H9 (cell line): ENCODE measurements around the gene MGMT. TPM values are rescaled to one million over a fixed set of nuclear protein-coding genes. Genes with fewer than 3 reads are reported as not detected.

ENCODE experiments used
- DNase-seq: peaks from one replicate; pipeline ENCODE4 v3.0.0-alpha.2; 2017
- H2AFZ ChIP-seq: one replicate; pipeline ENCODE4 v1.6.1; 2013; ENCODE audit warnings: mild to moderate bottlenecking, low read length, control low read depth, moderate library complexity
- H2AK5ac ChIP-seq: 2 replicates; pipeline ENCODE4 v1.6.1; 2013; ENCODE audit warnings: low read length, control low read depth, mixed read lengths; ENCODE audit not compliant: insufficient read length
- H2BK120ac ChIP-seq: one replicate; pipeline ENCODE4 v1.6.1; 2013; ENCODE audit warnings: low read depth, mild to moderate bottlenecking, low read length, control low read depth, inconsistent platforms; ENCODE audit not compliant: poor library complexity, severe bottlenecking
- H2BK12ac ChIP-seq: 2 replicates; pipeline ENCODE4 v1.6.1; 2013; ENCODE audit warnings: low read length, control low read depth, mixed read lengths, low read depth; ENCODE audit not compliant: insufficient read length
- H2BK15ac ChIP-seq: 2 replicates; pipeline ENCODE4 v1.6.1; 2013; ENCODE audit warnings: low read depth, low read length, control low read depth
- H2BK20ac ChIP-seq: one replicate; pipeline ENCODE4 v1.6.1; 2013; ENCODE audit warnings: low read depth, mild to moderate bottlenecking, low read length, control low read depth, inconsistent platforms; ENCODE audit not compliant: poor library complexity, severe bottlenecking
- H2BK5ac ChIP-seq: 2 replicates; pipeline ENCODE4 v1.6.1; 2013; ENCODE audit warnings: low read length, control low read depth, mixed read lengths; ENCODE audit not compliant: insufficient read length
- H3K14ac ChIP-seq: 2 replicates; pipeline ENCODE4 v1.6.1; 2013; ENCODE audit warnings: low read length, control low read depth; ENCODE audit not compliant: insufficient read depth
- H3K18ac ChIP-seq: 2 replicates; pipeline ENCODE4 v1.6.1; 2013; ENCODE audit warnings: low read depth, mild to moderate bottlenecking, mixed read lengths, low read length, control low read depth; ENCODE audit not compliant: insufficient read length
- H3K23ac ChIP-seq: 2 replicates; pipeline ENCODE4 v1.6.1; 2013; ENCODE audit warnings: low read length, control low read depth, mixed read lengths, low read depth; ENCODE audit not compliant: insufficient read length
- H3K23me2 ChIP-seq: 2 replicates; pipeline ENCODE4 v1.6.1; 2013; ENCODE audit warnings: low read depth, mild to moderate bottlenecking, mixed read lengths, low read length, control low read depth; ENCODE audit not compliant: insufficient read length, poor library complexity, severe bottlenecking
- H3K27ac ChIP-seq: 2 replicates; pipeline ENCODE4 v1.5.1; 2013; ENCODE audit warnings: low read length, control low read depth, mixed read lengths, low read depth; ENCODE audit not compliant: insufficient read length
- H3K27me3 ChIP-seq: 2 replicates; pipeline ENCODE4 v1.6.1; 2013; ENCODE audit warnings: low read length, control low read depth, inconsistent platforms; ENCODE audit not compliant: insufficient read depth
- H3K4ac ChIP-seq: 2 replicates; pipeline ENCODE4 v1.6.1; 2013; ENCODE audit warnings: low read depth, mild to moderate bottlenecking, control low read depth, inconsistent platforms, low read length, moderate library complexity
- H3K4me1 ChIP-seq: 2 replicates; pipeline ENCODE4 v1.6.1; 2013; ENCODE audit warnings: low read length, control low read depth, inconsistent platforms; ENCODE audit not compliant: insufficient read depth
- H3K4me2 ChIP-seq: 2 replicates; pipeline ENCODE4 v1.6.1; 2013; ENCODE audit warnings: low read length, control low read depth, mixed read lengths; ENCODE audit not compliant: insufficient read length, insufficient read depth
- H3K56ac ChIP-seq: 2 replicates; pipeline ENCODE4 v1.6.1; 2013; ENCODE audit warnings: low read depth, mild to moderate bottlenecking, mixed read lengths, low read length, control low read depth; ENCODE audit not compliant: insufficient read length
- H3K79me1 ChIP-seq: 2 replicates; pipeline ENCODE4 v1.6.1; 2013; ENCODE audit warnings: low read depth, mild to moderate bottlenecking, moderate library complexity, low read length, control low read depth, inconsistent platforms; ENCODE audit not compliant: insufficient read depth, poor library complexity, severe bottlenecking
- H3K79me2 ChIP-seq: 2 replicates; pipeline ENCODE4 v1.6.1; 2013; ENCODE audit warnings: low read length, control low read depth, inconsistent platforms; ENCODE audit not compliant: insufficient read depth
- H3K9ac ChIP-seq: 2 replicates; pipeline ENCODE4 v1.6.1; 2013; ENCODE audit warnings: low read length, control low read depth, mixed read lengths; ENCODE audit not compliant: insufficient read length; ENCODE audit errors: extremely low read depth
- H3K9me3 ChIP-seq: one replicate; pipeline ENCODE4 v1.6.1; 2013; ENCODE audit warnings: low read depth, low read length, inconsistent platforms; ENCODE audit not compliant: control insufficient read depth
- H3T11ph ChIP-seq: one replicate; pipeline ENCODE4 v1.6.1; 2013; ENCODE audit warnings: mild to moderate bottlenecking, low read length, control low read depth, inconsistent platforms
- H4K20me1 ChIP-seq: one replicate; pipeline ENCODE4 v1.6.1; 2013; ENCODE audit not compliant: control insufficient read depth, insufficient read length, insufficient read depth
- H4K5ac ChIP-seq: 2 replicates; pipeline ENCODE4 v1.6.1; 2013; ENCODE audit warnings: low read depth, mild to moderate bottlenecking, mixed read lengths, low read length, control low read depth; ENCODE audit not compliant: insufficient read length
- H4K8ac ChIP-seq: replicated peaks from 2 replicates; pipeline ENCODE4 v1.6.1; 2013; ENCODE audit warnings: low read length, control low read depth, mixed read lengths, low read depth; ENCODE audit not compliant: insufficient read length
- H4K91ac ChIP-seq: 2 replicates; pipeline ENCODE4 v1.6.1; 2013; ENCODE audit warnings: low read depth, mild to moderate bottlenecking, moderate library complexity, mixed read lengths, low read length, control low read depth; ENCODE audit not compliant: insufficient read length
- H3K27ac Mint-ChIP-seq, 3 experiments: 2 replicates in 2 of 3; 3 replicates in 1 of 3; pipeline ENCODE4 v1.8.0; 2020 to 2021; ENCODE audit warnings: mixed read lengths in 3 of 3, mild to moderate bottlenecking in 1 of 3, moderate library complexity in 1 of 3
- H3K27me3 Mint-ChIP-seq: 2 replicates; pipeline ENCODE4 v1.8.0; 2021; ENCODE audit warnings: low read depth, mild to moderate bottlenecking, moderate library complexity, mixed read lengths
- H3K36me3 Mint-ChIP-seq, 3 experiments: 2 replicates in 2 of 3; 3 replicates in 1 of 3; pipeline ENCODE4 v1.8.0; 2020 to 2021; ENCODE audit warnings: low read depth in 3 of 3, mixed read lengths in 3 of 3; ENCODE audit not compliant: insufficient read depth in 1 of 3
- H3K4me1 Mint-ChIP-seq, 2 experiments: 2 replicates each; pipeline ENCODE4 v1.8.0; 2020; ENCODE audit warnings: mixed read lengths in 2 of 2
- H3K4me3 Mint-ChIP-seq, 2 experiments: 2 replicates in 1 of 2; 3 replicates in 1 of 2; pipeline ENCODE4 v1.8.0; 2020 to 2021; ENCODE audit warnings: mild to moderate bottlenecking in 2 of 2, mixed read lengths in 2 of 2, moderate library complexity in 1 of 2
- H3K9me3 Mint-ChIP-seq, 2 experiments: 2 replicates in 1 of 2; 3 replicates in 1 of 2; pipeline ENCODE4 v1.8.0; 2020; ENCODE audit warnings: mild to moderate bottlenecking in 2 of 2, mixed read lengths in 2 of 2, moderate library complexity in 1 of 2
- CTCF ChIP-seq: fragments of 200-600 bp; sonication (generic); conservative IDR thresholded peaks from 3 replicates; pipeline ENCODE4 v1.8.0; 2021; ENCODE audit warnings: antibody characterized with exemption, mild to moderate bottlenecking
- WGBS: extraction: QIAGEN DNeasy Blood & Tissue Kit; methylation state at CpG from one replicate; pipeline ENCODE4 v1.1.7; 2013; ENCODE audit warnings: missing lambda C conversion rate, low lambda C conversion rate, mixed read lengths; ENCODE audit not compliant: insufficient read length; ENCODE audit errors: extremely low coverage; 5-methylcytosine and 5-hydroxymethylcytosine counted together
- total RNA-seq: library from RNA; stranded (reverse); gene quantifications from 2 replicates; pipeline ENCODE4 v1.2.1, GENCODE V29; 2021

Gene MGMT
- total RNA-seq, 1 experiment from 2014 or later, result 18.4 TPM

GRCh38 chr10:129553928-129554327, 86.9 kb downstream of the MGMT start:
- no CpG with 5 or more reads among the region's 11 CpGs for WGBS

More at GRCh38 chr10:129553928-129554327, 86.9 kb downstream of the MGMT start:
- no peak overlapping the region for H3K23ac ChIP-seq
- H3K9me3 Mint-ChIP-seq, result no peaks in the 10 kb centered on the region
- no peak overlapping the region for H2BK120ac ChIP-seq
- no peak overlapping the region for H3K4ac ChIP-seq
- H4K91ac ChIP-seq, result no peak overlapping the region
- H3K79me1 ChIP-seq, result no peaks in the 10 kb centered on the region
- H3K9ac ChIP-seq, result no peak overlapping the region
- no peak overlapping the region for H3K27ac ChIP-seq
- TF ChIP-seq CTCF, result no peak
- no peak overlapping the region for H4K8ac ChIP-seq
- H2AFZ ChIP-seq, result no peak overlapping the region
- H3T11ph ChIP-seq, result no peak overlapping the region
- H3K4me2 ChIP-seq, result no peak overlapping the region
- H4K5ac ChIP-seq, result no peak overlapping the region
- no peak overlapping the region for H3K56ac ChIP-seq
- H3K27me3 Mint-ChIP-seq, result no peaks in the 10 kb centered on the region
- H3K36me3 Mint-ChIP-seq, result no peaks in the 10 kb centered on the region; a peak in 1 of 7 replicates
- H2BK5ac ChIP-seq, result no peak overlapping the region
- H2BK15ac ChIP-seq, result no peak overlapping the region
- peaks cover 0 to 4% of the 10 kb centered on the region in 2 experiments; a peak in 1 of 4 replicates for H3K4me1 Mint-ChIP-seq
- H3K14ac ChIP-seq, result no peak overlapping the region
- no peak for DNase-seq
- no peaks in the 10 kb centered on the region for H3K23me2 ChIP-seq
- no peaks in the 10 kb centered on the region for H3K4me1 ChIP-seq
- H2BK12ac ChIP-seq, result no peak overlapping the region
- H2BK20ac ChIP-seq, result no peak overlapping the region
- H3K27me3 ChIP-seq, result no peaks in the 10 kb centered on the region
- no peaks in the 10 kb centered on the region for H3K79me2 ChIP-seq
- no peaks in the 10 kb centered on the region for H4K20me1 ChIP-seq
- no peak overlapping the region for H2AK5ac ChIP-seq
- peak overlapping the region in 1 of 3 experiments; percentile 79; a peak in 1 of 7 replicates for H3K27ac Mint-ChIP-seq
- H3K4me3 Mint-ChIP-seq, result no peak overlapping the region
- H3K9me3 ChIP-seq, result no peaks in the 10 kb centered on the region
- no peak overlapping the region for H3K18ac ChIP-seq
